Measurements from ENCODE around the gene RHOT1.
"Not testable (repeated sequence)": the region's sequence is repeated elsewhere in the genome, so short reads cannot be mapped to it uniquely, and the experiment has no call there.

The RHOT1 gene

GRCh38 chr17:32160526-32160925 lies 18.2 kb downstream of the RHOT1 start:
- DNase-seq: no peak

GRCh38 chr17:32161029-32161428 lies 18.7 kb downstream of the RHOT1 start:
- DNase-seq: no peak

- no peak for DNase-seq
These were observed 19.4 kb downstream of the RHOT1 start for GRCh38 chr17:32161506-32162365.

GRCh38 chr17:32174889-32175288 lies 32.6 kb downstream of the RHOT1 start:
- no peak for DNase-seq

- DNase-seq: not testable (repeated sequence)
These were observed 36.4 kb downstream of the RHOT1 start for GRCh38 chr17:32178679-32179078.

GRCh38 chr17:32179103-32179502 lies 36.8 kb downstream of the RHOT1 start:
- not testable (repeated sequence) for DNase-seq

- DNase-seq: not testable (repeated sequence)
These were observed 37.2 kb downstream of the RHOT1 start for GRCh38 chr17:32179526-32179925.

GRCh38 chr17:32180262-32180661 lies 38.0 kb downstream of the RHOT1 start:
- DNase-seq: not testable (repeated sequence)

- DNase-seq: no peak
These were observed 43.6 kb downstream of the RHOT1 start for GRCh38 chr17:32185875-32186274.

- no peak for DNase-seq
These were observed 45.0 kb downstream of the RHOT1 start for GRCh38 chr17:32187271-32187670.

- DNase-seq: no peak
These were observed 47.0 kb downstream of the RHOT1 start for GRCh38 chr17:32189343-32189742.

GRCh38 chr17:32191306-32191705 lies 49.0 kb downstream of the RHOT1 start:
- no peak for DNase-seq

GRCh38 chr17:32192379-32192778 lies 50.1 kb downstream of the RHOT1 start:
- DNase-seq: no peak

GRCh38 chr17:32197987-32198386 lies 55.7 kb downstream of the RHOT1 start:
- no peak for DNase-seq

GRCh38 chr17:32206861-32207260 lies 64.6 kb downstream of the RHOT1 start:
- no peak for DNase-seq

- no peak for DNase-seq
These were observed 66.1 kb downstream of the RHOT1 start for GRCh38 chr17:32208436-32208835.

- DNase-seq: no peak
These were observed 67.3 kb downstream of the RHOT1 start for GRCh38 chr17:32209608-32210007.

- no peak for DNase-seq
These were observed 69.4 kb downstream of the RHOT1 start for GRCh38 chr17:32211671-32212070.

GRCh38 chr17:32215696-32216095 lies 73.4 kb downstream of the RHOT1 start:
- no peak for DNase-seq

- DNase-seq: no peak
These were observed 80.3 kb downstream of the RHOT1 start for GRCh38 chr17:32222621-32223020.

GRCh38 chr17:32223703-32224102 lies 81.4 kb downstream of the RHOT1 start:
- DNase-seq: no peak

GRCh38 chr17:32226886-32227285 lies 84.6 kb downstream of the RHOT1 start:
- DNase-seq: no peak

- DNase-seq: no peak
These were observed 85.6 kb downstream of the RHOT1 start for GRCh38 chr17:32227910-32228309.

GRCh38 chr17:32235588-32235987 lies 93.3 kb downstream of the RHOT1 start:
- no peak for DNase-seq

GRCh38 chr17:32239456-32239855 lies 97.2 kb downstream of the RHOT1 start:
- no peak for DNase-seq

All from DMS153 (cell line).